SK-N-SH treated with all-trans-retinoic acid at 6 μM for 48 hours (cell line): ENCODE measurements around the gene SMOC1.

Experiments
- ATAC-seq: fragments of 200-7000 bp; cut with Tn5 transposase; 3 replicates; pipeline ENCODE4 v1.9.1; 2020; ENCODE audit warnings: mild to moderate bottlenecking, moderate library complexity
- ARNTL ChIP-seq: fragments of 450-650 bp; formaldehyde crosslinking; IDR thresholded peaks from 2 replicates; pipeline ENCODE4 v1.5.0; 2020; ENCODE audit warnings: low read depth, mild to moderate bottlenecking, moderate library complexity, borderline replicate concordance
- CSDC2 ChIP-seq: fragments of 250-450 bp; sonication (Bioruptor Pico); IDR thresholded peaks from 2 replicates; pipeline ENCODE4 v1.5.0; 2020; ENCODE audit warnings: mild to moderate bottlenecking, moderate library complexity
- ESRRG ChIP-seq: fragments of 250-450 bp; sonication (Bioruptor Pico); IDR thresholded peaks from 2 replicates; pipeline ENCODE4 v1.6.1; 2021; ENCODE audit warnings: mild to moderate bottlenecking
- GLIS3 ChIP-seq: fragments of 250-450 bp; sonication (Bioruptor Pico); IDR thresholded peaks from 2 replicates; pipeline ENCODE4 v1.5.0; 2020; ENCODE audit warnings: mild to moderate bottlenecking, moderate library complexity
- ISL1 ChIP-seq: fragments of 250-450 bp; sonication (Bioruptor Pico); IDR thresholded peaks from 2 replicates; pipeline ENCODE4 v2.1.2; 2022; ENCODE audit warnings: mild to moderate bottlenecking, moderate library complexity
- OSR1 ChIP-seq: fragments of 250-450 bp; sonication (Bioruptor Pico); IDR thresholded peaks from 2 replicates; pipeline ENCODE4 v1.8.0; 2022; ENCODE audit warnings: moderate library complexity, mild to moderate bottlenecking, inconsistent platforms
- PPARA ChIP-seq: fragments of 250-450 bp; sonication (Bioruptor Pico); IDR thresholded peaks from 2 replicates; pipeline ENCODE4 v1.5.0; 2020; ENCODE audit warnings: mild to moderate bottlenecking, borderline replicate concordance
- SNAI2 ChIP-seq: fragments of 250-450 bp; sonication (Bioruptor Pico); IDR thresholded peaks from 2 replicates; pipeline ENCODE4 v1.5.0; 2020; ENCODE audit warnings: mild to moderate bottlenecking, moderate library complexity
- TCF4 ChIP-seq: fragments of 250-450 bp; sonication (Bioruptor Pico); IDR thresholded peaks from 2 replicates; pipeline ENCODE4 v1.8.0; 2021; ENCODE audit warnings: mild to moderate bottlenecking, moderate library complexity, borderline replicate concordance
- TOX ChIP-seq: fragments of 250-450 bp; sonication (Bioruptor Pico); IDR thresholded peaks from 2 replicates; pipeline ENCODE4 v1.8.0; 2021; ENCODE audit warnings: mild to moderate bottlenecking, moderate library complexity, borderline replicate concordance
- ZC3H10 ChIP-seq: fragments of 250-450 bp; sonication (Bioruptor Pico); IDR thresholded peaks from 2 replicates; pipeline ENCODE4 v1.5.1; 2021; ENCODE audit warnings: mild to moderate bottlenecking, moderate library complexity
- ZFP3 ChIP-seq: fragments of 250-450 bp; sonication (Bioruptor Pico); IDR thresholded peaks from 2 replicates; pipeline ENCODE4 v1.5.0; 2020; ENCODE audit warnings: mild to moderate bottlenecking, moderate library complexity
- ZFP30 ChIP-seq: fragments of 450-650 bp; formaldehyde crosslinking; IDR thresholded peaks from 2 replicates; pipeline ENCODE4 v1.5.0; 2022; ENCODE audit warnings: mild to moderate bottlenecking, moderate library complexity
- ZNF565 ChIP-seq: fragments of 450-650 bp; formaldehyde crosslinking; conservative IDR thresholded peaks from 2 replicates; pipeline ENCODE4 v1.5.0; 2020; ENCODE audit warnings: low read depth, mild to moderate bottlenecking, moderate library complexity
- ZNF70 ChIP-seq: fragments of 450-650 bp; formaldehyde crosslinking; IDR thresholded peaks from 2 replicates; pipeline ENCODE4 v1.5.0; 2020; ENCODE audit warnings: mild to moderate bottlenecking, moderate library complexity
- ZNF8 ChIP-seq: fragments of 450-650 bp; formaldehyde crosslinking; IDR thresholded peaks from 2 replicates; pipeline ENCODE4 v1.5.0; 2020; ENCODE audit warnings: mild to moderate bottlenecking, moderate library complexity
- TF ChIP-seq, protein P1 (sequence below): fragments of 250-450 bp; sonication (Bioruptor Pico); IDR thresholded peaks from 2 replicates; pipeline ENCODE4 v1.5.1; 2021; ENCODE audit warnings: mild to moderate bottlenecking, moderate library complexity
- TF ChIP-seq, protein P2 (sequence below): fragments of 250-450 bp; sonication (Bioruptor Pico); IDR thresholded peaks from 2 replicates; pipeline ENCODE4 v1.8.0; 2020; ENCODE audit warnings: mild to moderate bottlenecking, moderate library complexity, borderline replicate concordance
- TF ChIP-seq, protein P3 (sequence below): fragments of 250-450 bp; sonication (Bioruptor Pico); IDR thresholded peaks from 2 replicates; pipeline ENCODE4 v1.5.0; 2020; ENCODE audit warnings: mild to moderate bottlenecking, moderate library complexity
- TF ChIP-seq, protein P4 (sequence below): fragments of 250-450 bp; sonication (Bioruptor Pico); IDR thresholded peaks from 2 replicates; pipeline ENCODE4 v1.5.1; 2020; ENCODE audit warnings: low read depth, mild to moderate bottlenecking, moderate library complexity
- TF ChIP-seq, protein P5 (sequence below): fragments of 250-450 bp; sonication (Bioruptor Pico); IDR thresholded peaks from 2 replicates; pipeline ENCODE4 v1.8.0; 2021; ENCODE audit warnings: low read depth, mild to moderate bottlenecking, moderate library complexity, borderline replicate concordance

SMOC1 gene

DNA sequence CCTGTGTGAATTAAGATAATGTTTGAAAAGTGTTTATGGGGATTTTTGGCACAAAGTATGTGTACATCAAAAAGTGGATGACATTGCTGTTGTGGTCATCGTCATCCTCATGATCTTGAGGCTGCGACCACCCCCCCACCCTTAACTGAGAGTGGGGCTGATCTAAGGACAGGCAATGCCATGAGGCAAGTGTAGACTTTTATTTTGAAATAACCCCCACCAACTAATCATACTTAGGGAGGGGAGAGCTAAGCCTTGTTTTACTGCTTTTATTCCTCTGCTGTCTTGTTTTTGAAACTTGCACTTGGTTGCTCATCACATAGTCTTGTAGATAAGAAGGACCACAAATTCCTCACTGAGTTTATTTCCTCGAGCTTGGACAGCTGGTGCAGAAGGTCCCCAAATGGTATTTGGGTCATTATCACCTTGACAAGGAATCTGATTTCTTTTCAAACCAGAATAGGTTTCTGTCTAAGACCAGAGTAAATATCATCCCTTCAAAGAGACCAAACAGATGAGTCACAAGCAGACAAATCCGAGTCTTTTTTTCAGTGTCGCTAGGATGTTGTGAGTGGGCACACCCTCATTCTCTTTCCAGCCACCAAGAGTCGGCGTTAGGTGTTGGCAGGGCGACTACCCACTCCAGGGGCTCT lies 23.9 kb upstream of the SMOC1 start:
- TF ChIP-seq ZFP30 (CRISPR knock-in tag) (no peak), OSR1 (CRISPR knock-in tag) (no peak), TOX (CRISPR knock-in tag) (no peak), ARNTL (CRISPR knock-in tag) (no peak), ZFP3 (CRISPR knock-in tag) (no peak), TCF4 (no peak), GLIS3 (CRISPR knock-in tag) (no peak), ZNF70 (CRISPR knock-in tag) (no peak), SNAI2 (CRISPR knock-in tag) (no peak), ESRRG (CRISPR knock-in tag) (no peak), ZNF8 (no peak), ZC3H10 (CRISPR knock-in tag) (no peak)
- TF ChIP-seq, protein P1, sequence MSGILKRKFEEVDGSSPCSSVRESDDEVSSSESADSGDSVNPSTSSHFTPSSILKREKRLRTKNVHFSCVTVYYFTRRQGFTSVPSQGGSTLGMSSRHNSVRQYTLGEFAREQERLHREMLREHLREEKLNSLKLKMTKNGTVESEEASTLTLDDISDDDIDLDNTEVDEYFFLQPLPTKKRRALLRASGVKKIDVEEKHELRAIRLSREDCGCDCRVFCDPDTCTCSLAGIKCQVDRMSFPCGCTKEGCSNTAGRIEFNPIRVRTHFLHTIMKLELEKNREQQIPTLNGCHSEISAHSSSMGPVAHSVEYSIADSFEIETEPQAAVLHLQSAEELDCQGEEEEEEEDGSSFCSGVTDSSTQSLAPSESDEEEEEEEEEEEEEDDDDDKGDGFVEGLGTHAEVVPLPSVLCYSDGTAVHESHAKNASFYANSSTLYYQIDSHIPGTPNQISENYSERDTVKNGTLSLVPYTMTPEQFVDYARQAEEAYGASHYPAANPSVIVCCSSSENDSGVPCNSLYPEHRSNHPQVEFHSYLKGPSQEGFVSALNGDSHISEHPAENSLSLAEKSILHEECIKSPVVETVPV (CRISPR knock-in tag): no peak
- TF ChIP-seq, protein P2, sequence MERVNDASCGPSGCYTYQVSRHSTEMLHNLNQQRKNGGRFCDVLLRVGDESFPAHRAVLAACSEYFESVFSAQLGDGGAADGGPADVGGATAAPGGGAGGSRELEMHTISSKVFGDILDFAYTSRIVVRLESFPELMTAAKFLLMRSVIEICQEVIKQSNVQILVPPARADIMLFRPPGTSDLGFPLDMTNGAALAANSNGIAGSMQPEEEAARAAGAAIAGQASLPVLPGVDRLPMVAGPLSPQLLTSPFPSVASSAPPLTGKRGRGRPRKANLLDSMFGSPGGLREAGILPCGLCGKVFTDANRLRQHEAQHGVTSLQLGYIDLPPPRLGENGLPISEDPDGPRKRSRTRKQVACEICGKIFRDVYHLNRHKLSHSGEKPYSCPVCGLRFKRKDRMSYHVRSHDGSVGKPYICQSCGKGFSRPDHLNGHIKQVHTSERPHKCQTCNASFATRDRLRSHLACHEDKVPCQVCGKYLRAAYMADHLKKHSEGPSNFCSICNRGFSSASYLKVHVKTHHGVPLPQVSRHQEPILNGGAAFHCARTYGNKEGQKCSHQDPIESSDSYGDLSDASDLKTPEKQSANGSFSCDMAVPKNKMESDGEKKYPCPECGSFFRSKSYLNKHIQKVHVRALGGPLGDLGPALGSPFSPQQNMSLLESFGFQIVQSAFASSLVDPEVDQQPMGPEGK: no peak
- TF ChIP-seq, protein P3, sequence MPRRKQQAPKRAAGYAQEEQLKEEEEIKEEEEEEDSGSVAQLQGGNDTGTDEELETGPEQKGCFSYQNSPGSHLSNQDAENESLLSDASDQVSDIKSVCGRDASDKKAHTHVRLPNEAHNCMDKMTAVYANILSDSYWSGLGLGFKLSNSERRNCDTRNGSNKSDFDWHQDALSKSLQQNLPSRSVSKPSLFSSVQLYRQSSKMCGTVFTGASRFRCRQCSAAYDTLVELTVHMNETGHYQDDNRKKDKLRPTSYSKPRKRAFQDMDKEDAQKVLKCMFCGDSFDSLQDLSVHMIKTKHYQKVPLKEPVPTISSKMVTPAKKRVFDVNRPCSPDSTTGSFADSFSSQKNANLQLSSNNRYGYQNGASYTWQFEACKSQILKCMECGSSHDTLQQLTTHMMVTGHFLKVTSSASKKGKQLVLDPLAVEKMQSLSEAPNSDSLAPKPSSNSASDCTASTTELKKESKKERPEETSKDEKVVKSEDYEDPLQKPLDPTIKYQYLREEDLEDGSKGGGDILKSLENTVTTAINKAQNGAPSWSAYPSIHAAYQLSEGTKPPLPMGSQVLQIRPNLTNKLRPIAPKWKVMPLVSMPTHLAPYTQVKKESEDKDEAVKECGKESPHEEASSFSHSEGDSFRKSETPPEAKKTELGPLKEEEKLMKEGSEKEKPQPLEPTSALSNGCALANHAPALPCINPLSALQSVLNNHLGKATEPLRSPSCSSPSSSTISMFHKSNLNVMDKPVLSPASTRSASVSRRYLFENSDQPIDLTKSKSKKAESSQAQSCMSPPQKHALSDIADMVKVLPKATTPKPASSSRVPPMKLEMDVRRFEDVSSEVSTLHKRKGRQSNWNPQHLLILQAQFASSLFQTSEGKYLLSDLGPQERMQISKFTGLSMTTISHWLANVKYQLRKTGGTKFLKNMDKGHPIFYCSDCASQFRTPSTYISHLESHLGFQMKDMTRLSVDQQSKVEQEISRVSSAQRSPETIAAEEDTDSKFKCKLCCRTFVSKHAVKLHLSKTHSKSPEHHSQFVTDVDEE (CRISPR knock-in tag): no peak
- TF ChIP-seq, protein P4, sequence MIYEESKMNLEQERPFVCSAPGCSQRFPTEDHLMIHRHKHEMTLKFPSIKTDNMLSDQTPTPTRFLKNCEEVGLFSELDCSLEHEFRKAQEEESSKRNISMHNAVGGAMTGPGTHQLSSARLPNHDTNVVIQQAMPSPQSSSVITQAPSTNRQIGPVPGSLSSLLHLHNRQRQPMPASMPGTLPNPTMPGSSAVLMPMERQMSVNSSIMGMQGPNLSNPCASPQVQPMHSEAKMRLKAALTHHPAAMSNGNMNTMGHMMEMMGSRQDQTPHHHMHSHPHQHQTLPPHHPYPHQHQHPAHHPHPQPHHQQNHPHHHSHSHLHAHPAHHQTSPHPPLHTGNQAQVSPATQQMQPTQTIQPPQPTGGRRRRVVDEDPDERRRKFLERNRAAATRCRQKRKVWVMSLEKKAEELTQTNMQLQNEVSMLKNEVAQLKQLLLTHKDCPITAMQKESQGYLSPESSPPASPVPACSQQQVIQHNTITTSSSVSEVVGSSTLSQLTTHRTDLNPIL: no peak
- no peak for ATAC-seq

DNA sequence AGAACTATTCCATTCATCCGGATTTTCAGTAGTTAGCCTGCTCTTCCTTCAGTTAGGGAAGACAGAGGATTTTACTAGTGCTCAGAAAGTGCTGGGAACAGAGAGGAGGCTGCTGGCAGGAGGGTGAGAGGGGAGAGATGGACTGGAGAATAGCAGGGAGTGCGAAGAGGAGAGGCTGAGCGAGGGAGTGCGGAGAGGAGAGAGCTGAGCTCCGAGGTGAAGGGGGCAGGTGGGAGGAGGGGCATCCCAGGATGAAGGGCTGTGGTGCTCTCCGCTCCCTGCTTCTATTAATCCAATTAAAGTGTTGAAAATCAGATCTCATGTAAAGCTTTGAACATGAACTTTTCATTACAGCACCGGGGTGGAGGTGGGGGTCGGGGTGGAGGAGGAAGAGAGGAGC lies 20.4 kb upstream of the SMOC1 start:
- TF ChIP-seq ZNF565 (CRISPR knock-in tag): no peak
- no peak for TF ChIP-seq OSR1 (CRISPR knock-in tag)
- no peak for TF ChIP-seq TOX (CRISPR knock-in tag)
- TF ChIP-seq, protein P2: no peak
- TF ChIP-seq, protein P4: no peak
- TF ChIP-seq SNAI2 (CRISPR knock-in tag): no peak
- no peak for TF ChIP-seq CSDC2 (CRISPR knock-in tag)
- no peak for TF ChIP-seq GLIS3 (CRISPR knock-in tag)
- TF ChIP-seq PPARA (CRISPR knock-in tag): no peak
- no peak for TF ChIP-seq ESRRG (CRISPR knock-in tag)
- TF ChIP-seq TCF4: no peak
- TF ChIP-seq ARNTL (CRISPR knock-in tag): no peak
- no peak for TF ChIP-seq ISL1
- TF ChIP-seq, protein P5, sequence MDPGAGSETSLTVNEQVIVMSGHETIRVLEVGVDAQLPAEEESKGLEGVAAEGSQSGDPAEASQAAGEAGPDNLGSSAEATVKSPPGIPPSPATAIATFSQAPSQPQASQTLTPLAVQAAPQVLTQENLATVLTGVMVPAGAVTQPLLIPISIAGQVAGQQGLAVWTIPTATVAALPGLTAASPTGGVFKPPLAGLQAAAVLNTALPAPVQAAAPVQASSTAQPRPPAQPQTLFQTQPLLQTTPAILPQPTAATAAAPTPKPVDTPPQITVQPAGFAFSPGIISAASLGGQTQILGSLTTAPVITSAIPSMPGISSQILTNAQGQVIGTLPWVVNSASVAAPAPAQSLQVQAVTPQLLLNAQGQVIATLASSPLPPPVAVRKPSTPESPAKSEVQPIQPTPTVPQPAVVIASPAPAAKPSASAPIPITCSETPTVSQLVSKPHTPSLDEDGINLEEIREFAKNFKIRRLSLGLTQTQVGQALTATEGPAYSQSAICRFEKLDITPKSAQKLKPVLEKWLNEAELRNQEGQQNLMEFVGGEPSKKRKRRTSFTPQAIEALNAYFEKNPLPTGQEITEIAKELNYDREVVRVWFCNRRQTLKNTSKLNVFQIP: no peak
- TF ChIP-seq, protein P3 (CRISPR knock-in tag): no peak
- TF ChIP-seq ZFP30 (CRISPR knock-in tag): no peak
- TF ChIP-seq ZC3H10 (CRISPR knock-in tag): no peak
- ATAC-seq: no peak
